HG03060 (cell line): ENCODE results near the gene PCDHGB7.
A peak's percentile ranks its signal among the peaks of the same experiment; 100 is the strongest.
"Not testable (repeated sequence)": the region's sequence is repeated elsewhere in the genome, so short reads cannot be mapped to it uniquely, and the experiment has no call there.

Experiments used
- ATAC-seq: cut with Tn5 transposase; IDR thresholded peaks from one replicate; pipeline ENCODE4 v1.9.1; 2021; ENCODE audit warnings: low read depth, moderate number of reproducible peaks; ENCODE audit not compliant: unreplicated experiment

PCDHGB7 gene

DNA sequence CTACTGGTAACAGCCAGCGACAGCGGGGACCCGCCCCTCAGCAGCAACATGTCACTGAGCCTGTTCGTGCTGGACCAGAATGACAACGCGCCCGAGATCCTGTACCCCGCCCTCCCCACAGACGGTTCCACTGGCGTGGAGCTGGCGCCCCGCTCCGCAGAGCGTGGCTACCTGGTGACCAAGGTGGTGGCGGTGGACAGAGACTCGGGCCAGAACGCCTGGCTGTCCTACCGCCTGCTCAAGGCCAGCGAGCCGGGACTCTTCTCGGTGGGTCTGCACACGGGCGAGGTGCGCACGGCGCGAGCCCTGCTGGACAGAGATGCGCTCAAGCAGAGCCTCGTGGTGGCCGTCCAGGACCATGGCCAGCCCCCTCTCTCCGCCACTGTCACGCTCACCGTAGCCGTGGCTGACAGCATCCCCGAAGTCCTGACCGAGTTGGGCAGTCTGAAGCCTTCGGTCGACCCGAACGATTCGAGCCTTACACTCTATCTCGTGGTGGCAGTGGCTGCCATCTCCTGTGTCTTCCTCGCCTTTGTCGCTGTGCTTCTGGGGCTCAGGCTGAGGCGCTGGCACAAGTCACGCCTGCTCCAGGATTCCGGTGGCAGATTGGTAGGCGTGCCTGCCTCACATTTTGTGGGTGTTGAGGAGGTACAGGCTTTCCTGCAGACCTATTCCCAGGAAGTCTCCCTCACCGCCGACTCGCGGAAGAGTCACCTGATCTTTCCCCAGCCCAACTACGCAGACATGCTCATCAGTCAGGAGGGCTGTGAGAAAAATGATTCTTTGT, 22.9 kb upstream of the PCDHGB7 start:
- ATAC-seq: not testable (repeated sequence)

DNA sequence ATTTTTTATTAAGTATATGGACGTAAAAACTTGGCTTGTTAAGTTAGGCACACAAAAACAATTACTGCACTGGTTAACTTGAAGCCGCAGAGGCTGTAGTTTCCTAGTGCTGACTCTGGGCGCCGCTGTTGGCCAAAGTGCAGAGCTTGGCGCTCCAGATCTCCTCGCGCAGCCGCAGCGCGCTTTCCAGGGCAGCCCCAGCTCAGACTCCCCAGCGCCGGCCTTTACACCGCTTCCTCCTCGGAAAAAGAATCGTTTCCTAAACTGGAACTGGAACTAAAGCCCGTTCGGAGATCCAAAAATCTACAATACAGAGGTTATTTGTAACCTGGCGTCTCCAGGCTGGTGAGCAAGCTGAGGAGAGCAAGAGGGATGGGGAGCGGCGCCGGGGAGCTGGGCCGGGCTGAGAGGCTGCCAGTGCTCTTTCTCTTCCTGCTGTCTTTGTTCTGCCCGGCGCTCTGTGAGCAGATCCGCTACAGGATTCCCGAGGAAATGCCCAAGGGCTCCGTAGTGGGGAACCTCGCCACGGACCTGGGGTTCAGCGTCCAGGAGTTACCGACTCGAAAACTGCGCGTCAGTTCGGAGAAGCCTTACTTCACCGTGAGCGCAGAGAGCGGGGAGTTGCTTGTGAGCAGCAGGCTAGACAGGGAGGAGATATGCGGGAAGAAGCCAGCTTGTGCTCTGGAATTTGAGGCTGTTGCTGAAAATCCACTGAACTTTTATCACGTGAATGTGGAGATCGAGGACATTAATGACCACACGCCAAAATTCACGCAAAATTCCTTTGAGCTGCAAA, 19.5 kb upstream of the PCDHGB7 start, which contains the start of gene PCDHGB5:
PCDHGB5 (plus strand) TSS at position 192 of the 796 bp plus-strand sequence; CDS start at position 373, 181 bp downstream.
- peak; percentile 86 for ATAC-seq

DNA sequence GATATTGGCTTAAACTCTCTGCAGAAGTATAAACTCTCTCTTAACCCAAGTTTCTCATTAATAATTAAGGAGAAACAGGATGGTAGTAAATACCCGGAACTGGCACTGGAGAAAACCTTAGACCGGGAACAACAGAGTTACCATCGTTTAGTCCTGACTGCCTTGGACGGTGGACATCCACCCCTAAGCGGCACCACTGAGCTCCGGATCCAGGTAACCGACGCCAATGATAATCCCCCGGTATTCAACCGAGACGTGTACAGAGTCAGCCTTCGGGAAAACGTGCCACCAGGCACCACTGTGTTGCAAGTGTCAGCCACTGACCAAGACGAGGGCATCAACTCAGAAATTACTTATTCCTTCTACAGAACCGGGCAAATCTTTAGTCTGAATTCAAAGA, 18.9 kb upstream of the PCDHGB7 start:
- no peak for ATAC-seq

DNA sequence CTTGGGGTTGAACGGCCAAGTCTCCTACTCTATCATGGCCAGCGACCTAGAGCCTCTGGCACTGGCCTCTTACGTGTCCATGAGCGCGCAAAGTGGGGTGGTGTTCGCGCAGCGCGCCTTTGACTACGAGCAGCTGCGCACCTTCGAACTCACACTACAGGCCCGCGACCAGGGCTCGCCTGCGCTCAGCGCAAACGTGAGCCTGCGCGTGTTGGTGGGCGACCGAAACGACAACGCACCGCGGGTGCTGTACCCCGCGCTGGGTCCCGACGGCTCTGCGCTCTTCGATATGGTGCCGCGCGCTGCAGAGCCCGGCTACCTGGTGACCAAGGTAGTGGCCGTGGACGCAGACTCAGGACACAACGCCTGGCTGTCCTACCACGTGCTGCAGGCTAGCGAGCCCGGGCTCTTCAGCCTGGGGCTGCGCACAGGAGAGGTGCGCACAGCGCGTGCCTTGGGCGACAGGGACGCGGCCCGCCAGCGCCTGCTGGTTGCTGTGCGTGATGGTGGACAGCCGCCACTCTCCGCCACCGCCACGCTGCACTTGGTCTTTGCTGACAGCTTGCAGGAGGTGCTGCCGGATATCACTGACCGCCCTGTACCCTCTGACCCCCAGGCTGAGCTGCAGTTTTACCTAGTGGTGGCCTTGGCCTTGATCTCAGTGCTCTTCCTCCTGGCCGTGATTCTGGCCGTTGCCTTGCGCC, 17.8 kb upstream of the PCDHGB7 start:
- ATAC-seq: no peak

DNA sequence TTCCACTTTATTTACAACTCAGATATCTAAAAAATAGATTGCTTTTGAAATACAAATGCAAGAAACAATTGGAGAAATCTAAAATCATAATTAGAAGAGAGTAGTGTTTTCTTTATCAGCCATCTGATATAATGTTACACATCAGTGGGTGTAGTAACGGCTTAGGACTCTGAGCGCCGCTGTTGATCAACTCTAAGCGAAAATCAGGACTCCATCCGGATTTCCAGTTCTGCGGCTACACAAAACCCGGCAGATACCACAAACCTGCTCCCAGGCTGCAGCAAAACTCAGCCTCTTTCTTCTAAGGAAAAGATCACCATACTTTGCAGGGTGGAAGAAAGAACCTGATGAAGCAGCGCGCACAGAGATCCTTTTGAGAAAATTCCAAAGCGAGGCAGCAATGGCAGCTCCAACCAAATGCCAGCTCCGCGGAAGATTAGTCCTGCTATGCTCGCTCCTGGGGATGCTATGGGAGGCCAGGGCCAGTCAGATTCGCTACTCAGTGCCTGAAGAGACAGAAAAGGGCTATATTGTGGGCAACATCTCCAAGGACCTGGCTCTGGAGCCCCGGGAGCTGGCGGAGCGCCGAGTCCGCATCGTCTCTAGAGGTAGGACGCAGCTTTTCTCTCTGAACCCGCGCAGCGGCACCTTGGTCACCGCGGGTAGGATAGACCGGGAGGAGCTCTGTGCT, 14.8 kb upstream of the PCDHGB7 start, which contains the start of gene PCDHGA9:
PCDHGA9 (plus strand) TSS at position 226 of the 691 bp plus-strand sequence; CDS start at position 401, 175 bp downstream.
- no peak for ATAC-seq

DNA sequence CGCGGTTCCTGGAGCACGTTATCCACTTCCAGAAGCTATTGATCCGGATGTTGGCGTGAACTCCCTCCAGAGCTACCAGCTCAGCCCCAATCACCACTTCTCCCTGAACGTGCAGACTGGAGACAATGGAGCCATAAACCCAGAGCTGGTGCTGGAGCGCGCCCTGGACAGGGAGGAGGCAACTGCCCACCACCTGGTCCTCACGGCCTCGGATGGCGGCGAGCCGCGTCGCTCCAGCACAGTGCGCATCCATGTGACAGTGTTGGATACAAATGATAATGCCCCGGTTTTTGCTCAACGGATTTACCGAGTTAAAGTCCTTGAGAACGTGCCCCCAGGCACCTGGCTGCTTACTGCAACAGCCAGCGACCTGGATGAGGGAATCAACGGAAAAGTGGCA, 14.1 kb upstream of the PCDHGB7 start:
- no peak for ATAC-seq

DNA sequence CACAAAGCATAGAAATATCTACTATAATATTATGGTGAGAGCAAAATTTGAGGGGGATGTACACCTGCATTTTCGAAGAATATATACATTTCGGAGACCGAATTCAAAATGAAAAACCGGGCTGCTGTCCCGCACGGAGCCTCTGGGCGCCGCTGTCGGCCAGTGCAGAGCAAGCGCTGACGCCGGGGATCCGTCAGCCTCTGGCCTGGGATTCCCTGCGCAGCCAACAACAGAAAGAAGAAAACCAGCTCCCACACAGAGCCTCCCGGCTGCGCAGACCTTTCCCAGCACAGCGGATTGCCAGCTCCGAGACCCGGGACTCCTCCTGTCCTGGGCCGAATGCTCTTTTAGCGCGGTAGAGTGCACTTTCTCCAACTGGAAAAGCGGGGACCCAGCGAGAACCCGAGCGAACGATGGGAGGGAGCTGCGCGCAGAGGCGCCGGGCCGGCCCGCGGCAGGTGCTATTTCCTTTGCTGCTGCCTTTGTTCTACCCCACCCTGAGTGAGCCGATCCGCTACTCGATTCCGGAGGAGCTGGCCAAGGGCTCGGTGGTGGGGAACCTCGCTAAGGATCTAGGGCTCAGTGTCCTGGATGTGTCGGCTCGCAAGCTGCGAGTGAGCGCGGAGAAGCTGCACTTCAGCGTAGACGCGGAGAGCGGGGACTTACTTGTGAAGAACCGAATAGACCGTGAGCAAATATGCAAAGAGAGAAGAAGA, 9.5 kb upstream of the PCDHGB7 start, which contains the start of gene PCDHGB6:
PCDHGB6 (plus strand) TSS at position 232 of the 716 bp plus-strand sequence; CDS start at position 414, 182 bp downstream.
- ATAC-seq: not testable (repeated sequence)

DNA sequence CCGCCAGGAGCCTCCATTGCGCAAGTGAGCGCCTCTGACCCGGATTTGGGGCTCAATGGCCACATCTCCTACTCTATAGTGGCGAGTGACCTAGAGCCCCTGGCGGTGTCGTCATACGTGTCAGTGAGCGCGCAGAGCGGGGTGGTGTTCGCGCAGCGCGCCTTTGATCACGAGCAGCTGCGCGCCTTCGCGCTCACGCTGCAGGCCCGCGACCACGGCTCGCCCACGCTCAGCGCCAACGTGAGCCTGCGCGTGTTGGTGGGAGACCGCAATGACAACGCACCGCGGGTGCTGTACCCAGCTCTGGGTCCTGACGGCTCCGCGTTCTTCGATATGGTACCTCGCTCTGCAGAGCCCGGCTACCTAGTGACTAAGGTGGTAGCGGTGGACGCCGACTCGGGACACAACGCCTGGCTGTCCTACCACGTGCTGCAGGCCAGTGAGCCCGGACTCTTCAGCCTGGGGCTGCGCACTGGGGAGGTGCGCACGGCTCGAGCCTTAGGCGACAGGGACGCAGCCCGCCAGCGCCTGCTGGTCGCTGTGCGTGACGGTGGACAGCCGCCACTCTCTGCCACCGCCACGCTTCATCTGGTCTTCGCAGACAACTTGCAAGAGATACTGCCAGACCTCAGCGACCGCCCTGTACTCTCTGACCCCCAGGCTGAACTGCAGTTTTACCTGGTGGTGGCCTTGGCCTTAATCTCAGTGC, 7.7 kb upstream of the PCDHGB7 start:
- no peak for ATAC-seq

DNA sequence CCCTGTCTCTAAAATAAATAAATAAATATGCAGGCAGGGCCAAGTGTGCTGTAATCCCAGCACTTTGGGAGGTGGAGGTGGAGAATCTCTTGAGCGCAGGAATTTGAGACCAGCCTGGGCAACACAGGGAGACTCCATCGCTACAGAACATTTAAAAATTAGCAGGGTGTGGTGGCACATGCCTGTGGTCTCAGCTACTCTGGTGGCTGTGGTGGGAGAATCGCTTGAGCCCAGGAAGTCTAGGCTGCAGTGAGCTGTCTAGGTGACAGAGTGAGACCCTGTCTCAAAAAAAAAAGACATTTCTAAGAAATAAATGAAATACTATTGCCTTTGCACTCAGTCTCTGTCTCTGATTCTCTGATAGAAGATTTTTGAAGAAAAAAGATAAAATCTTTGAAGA, 5.9 kb upstream of the PCDHGB7 start:
- ATAC-seq: no peak

DNA sequence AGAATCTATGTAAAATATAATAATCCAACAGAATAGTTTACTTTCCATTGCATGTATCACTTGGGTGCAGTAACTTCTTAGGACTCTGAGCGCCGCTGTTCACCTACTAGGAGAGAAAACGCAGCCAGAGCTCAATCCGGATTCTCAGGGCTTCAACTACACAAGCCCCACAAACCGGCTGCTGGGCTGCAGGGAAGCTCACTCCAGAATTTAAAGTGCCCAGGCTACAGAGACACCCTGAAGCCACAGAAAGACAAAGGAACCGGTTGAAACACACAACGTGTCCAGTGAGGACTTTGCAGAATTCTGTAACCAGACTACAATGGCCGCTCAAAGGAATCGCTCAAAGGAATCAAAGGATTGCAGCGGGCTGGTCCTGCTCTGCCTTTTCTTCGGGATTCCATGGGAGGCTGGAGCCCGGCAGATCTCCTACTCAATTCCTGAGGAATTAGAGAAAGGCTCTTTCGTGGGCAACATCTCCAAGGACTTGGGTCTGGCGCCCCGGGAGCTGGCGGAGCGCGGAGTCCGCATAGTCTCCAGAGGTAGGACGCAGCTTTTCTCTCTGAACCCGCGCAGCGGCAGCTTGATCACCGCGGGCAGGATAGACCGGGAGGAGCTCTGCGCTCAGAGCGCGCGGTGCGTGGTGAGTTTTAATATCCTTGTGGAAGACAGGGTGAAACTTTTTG, 4.5 kb upstream of the PCDHGB7 start, which contains the start of gene PCDHGA10:
PCDHGA10 (plus strand) TSS at position 134 of the 686 bp plus-strand sequence; CDS start at position 323, 189 bp downstream.
- peak; percentile 85 for ATAC-seq

DNA sequence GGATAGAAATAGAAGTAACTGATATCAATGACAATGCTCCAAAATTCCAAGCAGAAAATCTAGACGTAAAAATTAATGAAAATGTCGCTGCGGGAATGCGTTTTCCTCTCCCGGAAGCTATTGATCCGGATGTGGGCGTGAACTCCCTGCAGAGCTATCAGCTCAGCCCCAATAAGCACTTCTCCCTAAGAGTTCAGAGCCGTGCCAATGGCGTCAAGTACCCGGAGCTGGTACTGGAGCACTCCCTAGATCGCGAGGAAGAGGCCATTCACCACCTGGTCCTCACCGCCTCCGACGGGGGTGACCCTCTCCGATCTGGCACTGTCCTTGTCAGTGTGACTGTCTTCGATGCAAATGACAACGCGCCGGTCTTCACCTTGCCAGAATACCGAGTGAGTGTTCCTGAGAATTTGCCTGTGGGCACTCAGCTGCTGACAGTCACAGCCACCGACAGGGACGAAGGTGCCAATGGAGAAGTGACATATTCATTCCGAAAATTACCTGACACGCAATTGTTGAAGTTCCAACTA, 3.9 kb upstream of the PCDHGB7 start:
- ATAC-seq: no peak

DNA sequence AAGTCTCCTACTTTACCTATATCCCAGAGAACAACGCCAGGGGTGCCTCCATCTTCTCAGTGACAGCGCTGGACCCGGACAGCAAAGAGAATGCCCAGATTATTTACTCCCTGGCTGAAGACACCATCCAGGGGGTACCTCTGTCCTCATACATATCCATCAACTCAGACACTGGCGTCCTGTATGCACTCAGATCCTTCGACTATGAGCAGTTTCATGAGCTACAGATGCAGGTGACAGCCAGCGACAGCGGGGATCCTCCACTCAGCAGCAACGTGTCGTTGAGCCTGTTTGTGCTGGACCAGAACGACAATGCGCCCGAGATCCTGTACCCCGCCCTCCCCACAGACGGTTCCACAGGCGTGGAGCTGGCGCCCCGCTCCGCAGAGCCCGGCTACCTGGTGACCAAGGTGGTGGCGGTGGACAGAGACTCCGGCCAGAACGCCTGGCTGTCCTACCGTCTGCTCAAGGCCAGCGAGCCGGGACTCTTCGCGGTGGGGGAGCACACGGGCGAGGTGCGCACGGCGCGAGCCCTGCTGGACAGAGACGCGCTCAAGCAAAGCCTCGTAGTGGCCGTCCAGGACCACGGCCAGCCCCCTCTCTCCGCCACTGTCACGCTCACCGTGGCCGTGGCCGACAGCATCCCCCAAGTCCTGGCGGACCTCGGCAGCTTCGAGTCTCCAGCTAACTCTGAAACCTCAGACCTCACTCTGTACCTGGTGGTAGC, 2.8 kb upstream of the PCDHGB7 start:
- ATAC-seq: not testable (repeated sequence)

DNA sequence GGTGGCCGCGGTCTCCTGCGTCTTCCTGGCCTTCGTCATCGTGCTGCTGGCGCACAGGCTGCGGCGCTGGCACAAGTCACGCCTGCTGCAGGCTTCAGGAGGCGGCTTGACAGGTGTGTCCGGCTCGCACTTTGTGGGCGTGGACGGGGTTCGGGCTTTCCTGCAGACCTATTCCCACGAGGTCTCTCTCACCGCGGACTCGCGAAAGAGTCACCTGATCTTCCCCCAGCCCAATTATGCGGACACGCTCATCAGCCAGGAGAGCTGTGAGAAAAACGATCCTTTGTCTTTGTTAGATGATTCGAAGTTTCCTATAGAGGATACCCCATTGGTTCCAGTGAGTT, 2.2 kb upstream of the PCDHGB7 start:
- ATAC-seq: not testable (repeated sequence)

DNA sequence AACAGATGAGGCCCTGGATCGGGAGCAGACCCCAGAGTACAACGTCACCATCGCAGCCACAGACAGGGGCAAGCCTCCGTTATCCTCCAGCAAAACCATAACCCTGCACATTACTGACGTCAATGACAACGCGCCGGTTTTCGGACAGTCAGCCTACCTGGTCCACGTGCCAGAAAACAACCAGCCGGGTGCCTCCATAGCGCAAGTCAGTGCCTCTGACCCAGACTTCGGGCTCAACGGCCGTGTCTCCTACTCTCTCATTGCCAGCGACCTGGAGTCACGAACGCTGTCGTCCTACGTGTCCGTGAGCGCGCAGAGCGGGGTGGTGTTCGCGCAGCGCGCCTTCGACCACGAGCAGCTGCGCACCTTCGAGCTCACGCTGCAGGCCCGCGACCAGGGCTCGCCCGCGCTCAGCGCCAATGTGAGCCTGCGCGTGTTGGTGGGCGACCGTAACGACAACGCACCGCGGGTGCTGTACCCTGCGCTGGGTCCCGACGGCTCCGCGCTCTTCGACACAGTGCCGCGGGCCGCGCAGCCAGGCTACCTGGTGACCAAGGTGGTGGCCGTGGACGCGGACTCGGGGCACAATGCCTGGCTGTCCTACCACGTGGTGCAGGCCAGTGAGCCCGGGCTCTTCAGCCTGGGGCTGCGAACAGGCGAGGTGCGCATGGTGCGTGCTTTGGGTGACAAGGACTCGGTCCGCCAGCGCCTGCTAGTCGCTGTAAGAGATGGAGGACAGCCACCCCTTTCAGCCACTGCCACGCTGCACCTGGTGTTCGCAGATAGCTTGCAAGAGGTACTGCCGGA, 1.8 kb downstream of the PCDHGB7 start:
- ATAC-seq: no peak

DNA sequence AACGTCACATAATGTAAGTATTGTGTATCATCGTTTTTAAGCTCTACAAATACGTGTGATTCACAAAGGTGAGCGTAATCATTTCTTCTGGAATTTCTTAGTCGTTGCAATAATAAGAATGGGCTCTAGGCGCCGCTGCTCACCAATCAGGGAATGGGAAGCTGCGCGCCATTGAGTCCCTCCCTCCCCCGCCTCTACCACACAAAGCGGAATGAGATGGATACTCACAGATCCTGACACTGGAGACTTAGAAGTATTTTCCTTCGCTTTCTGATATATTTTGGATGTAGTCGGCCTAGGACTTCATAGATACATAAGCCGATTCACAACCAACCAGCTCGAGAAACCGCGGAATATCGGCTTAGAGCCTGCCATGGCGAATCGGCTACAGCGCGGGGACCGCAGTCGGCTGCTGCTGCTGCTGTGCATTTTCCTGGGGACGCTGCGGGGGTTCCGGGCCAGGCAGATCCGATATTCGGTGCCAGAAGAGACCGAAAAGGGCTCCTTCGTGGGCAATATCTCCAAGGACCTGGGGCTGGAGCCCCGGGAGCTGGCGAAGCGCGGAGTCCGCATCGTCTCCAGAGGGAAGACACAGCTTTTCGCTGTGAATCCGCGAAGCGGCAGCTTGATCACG, 3.5 kb downstream of the PCDHGB7 start, which contains the start of gene PCDHGA11:
PCDHGA11 (plus strand) TSS at position 197 of the 634 bp plus-strand sequence; CDS start at position 374, 177 bp downstream.
- peak; percentile 45 for ATAC-seq

DNA sequence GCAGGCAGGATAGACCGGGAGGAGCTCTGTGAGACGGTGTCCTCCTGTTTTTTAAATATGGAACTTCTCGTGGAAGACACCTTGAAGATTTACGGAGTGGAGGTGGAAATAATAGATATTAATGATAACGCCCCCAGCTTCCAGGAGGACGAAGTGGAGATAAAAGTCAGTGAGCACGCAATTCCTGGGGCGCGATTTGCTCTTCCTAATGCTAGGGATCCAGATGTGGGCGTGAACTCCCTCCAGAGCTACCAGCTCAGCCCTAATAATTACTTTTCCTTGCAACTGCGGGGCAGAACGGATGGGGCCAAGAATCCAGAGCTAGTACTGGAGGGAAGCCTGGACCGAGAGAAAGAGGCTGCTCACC, 4.0 kb downstream of the PCDHGB7 start:
- ATAC-seq: no peak
